GM18867 (cell line): ENCODE results near the gene ADARB2.

ENCODE experiments used
- ATAC-seq: cut with Tn5 transposase; IDR thresholded peaks from one replicate; pipeline ENCODE4 v1.9.1; 2021; ENCODE audit warnings: mild to moderate bottlenecking, moderate library complexity; ENCODE audit not compliant: unreplicated experiment

Gene ADARB2

GRCh38 chr10:1598393-1599153 is 138.8 kb downstream of the ADARB2 start:
- no peak for ATAC-seq

- ATAC-seq = no peak
Observed at GRCh38 chr10:1597370-1598146, 139.8 kb downstream of the ADARB2 start.

- ATAC-seq = no peak
Observed at GRCh38 chr10:1596482-1597099, 140.7 kb downstream of the ADARB2 start.

- no peak for ATAC-seq
Observed at GRCh38 chr10:1595726-1596125, 141.6 kb downstream of the ADARB2 start.

GRCh38 chr10:1595242-1595600 is 142.1 kb downstream of the ADARB2 start:
- no peak for ATAC-seq

GRCh38 chr10:1594372-1595241 is 142.7 kb downstream of the ADARB2 start:
- ATAC-seq = no peak

- no peak for ATAC-seq
Observed at GRCh38 chr10:1591742-1592141, 145.6 kb downstream of the ADARB2 start.

GRCh38 chr10:1591045-1591444 is 146.3 kb downstream of the ADARB2 start:
- ATAC-seq = no peak

GRCh38 chr10:1589257-1589656 is 148.1 kb downstream of the ADARB2 start:
- ATAC-seq = no peak

GRCh38 chr10:1582739-1583138 is 154.6 kb downstream of the ADARB2 start:
- no peak for ATAC-seq

GRCh38 chr10:1581189-1581588 is 156.1 kb downstream of the ADARB2 start:
- ATAC-seq = no peak

GRCh38 chr10:1579671-1580070 is 157.7 kb downstream of the ADARB2 start:
- no peak for ATAC-seq

GRCh38 chr10:1579141-1579491 is 158.2 kb downstream of the ADARB2 start:
- no peak for ATAC-seq

GRCh38 chr10:1578392-1579140 is 158.8 kb downstream of the ADARB2 start:
- no peak for ATAC-seq

- no peak for ATAC-seq
Observed at GRCh38 chr10:1577945-1578344, 159.4 kb downstream of the ADARB2 start.

- ATAC-seq = no peak
Observed at GRCh38 chr10:1577373-1577770, 160.0 kb downstream of the ADARB2 start.

- ATAC-seq = no peak
Observed at GRCh38 chr10:1576467-1577372, 160.6 kb downstream of the ADARB2 start.

GRCh38 chr10:1575481-1576244 is 161.7 kb downstream of the ADARB2 start:
- ATAC-seq = no peak

- no peak for ATAC-seq
Observed at GRCh38 chr10:1574719-1575118, 162.6 kb downstream of the ADARB2 start.
